Neural progenitor cell (in vitro differentiated cells): ENCODE data around the gene MVB12B.

Source experiments
- CTCF ChIP-seq: fragments of 200-600 bp; sonication (generic); IDR thresholded peaks from 2 replicates; pipeline ENCODE4 v1.5.1; 2017; ENCODE audit warnings: antibody characterized with exemption, mild to moderate bottlenecking
- EZH2 ChIP-seq: fragments of 200-600 bp; sonication (generic); IDR thresholded peaks from 2 replicates; pipeline ENCODE4 v1.6.1; 2017; ENCODE audit warnings: antibody characterized with exemption, mild to moderate bottlenecking, moderate library complexity

- TF ChIP-seq CTCF = no peak
- TF ChIP-seq EZH2 = no peak
Measured at GRCh38 chr9:126450668-126451205, 124.1 kb downstream of the MVB12B start.
